Esophagus muscularis mucosa (tissue), 4 donors: ENCODE measurements around the gene MPC1. TPM values are rescaled to one million over a fixed set of nuclear protein-coding genes. Genes with fewer than 3 reads are reported as not detected.

Source experiments
- DNase-seq: peaks from one replicate; pipeline ENCODE4 v3.0.0-alpha.2; 2017; ENCODE audit errors: extremely low spot score
- H3K27ac ChIP-seq, 4 donors: fragments of 200-600 bp; sonication (generic); replicated peaks in 1 of 4; 1 replicate in 3 of 4; 2 replicates in 1 of 4; pipeline ENCODE4 v1.5.1; 2016 to 2019; ENCODE audit warnings: mild to moderate bottlenecking in 1 of 4
- H3K27me3 ChIP-seq, 4 donors: fragments of 200-600 bp; sonication (generic); one replicate each; pipeline versions ENCODE4 v1.5.1 to v1.6.0; 2016 to 2019
- H3K36me3 ChIP-seq, 4 donors: fragments of 200-600 bp; sonication (generic); one replicate each; pipeline ENCODE4 v1.5.1; 2016 to 2019
- H3K4me1 ChIP-seq, 4 donors: fragments of 200-600 bp; sonication (generic); one replicate each; pipeline ENCODE4 v1.5.1; 2016 to 2019
- H3K4me3 ChIP-seq, 4 donors: fragments of 200-600 bp; sonication (generic); 1 replicate in 2 of 4; 2 replicates in 2 of 4; pipeline ENCODE4 v1.5.1; 2016 to 2019; ENCODE audit warnings: mild to moderate bottlenecking in 4 of 4, moderate library complexity in 1 of 4
- H3K9me3 ChIP-seq, 4 donors: fragments of 200-600 bp; sonication (generic); 1 replicate in 3 of 4; 2 replicates in 1 of 4; pipeline ENCODE4 v1.5.1; 2016 to 2019
- CTCF ChIP-seq, 3 experiments: fragments of 200-600 bp in 2 of 3; fragments of 450-650 bp in 1 of 3; sonication (generic) in 2 of 3; IDR thresholded peaks; one replicate each; pipeline ENCODE4 v1.5.1; 2017 to 2019; ENCODE audit warnings: antibody characterized with exemption in 3 of 3, mild to moderate bottlenecking in 2 of 3, moderate library complexity in 1 of 3
- EP300 ChIP-seq: sonication (generic); formaldehyde crosslinking; IDR thresholded peaks from one replicate; pipeline ENCODE4 v1.6.1; 2017; ENCODE audit warnings: antibody characterized with exemption
- POLR2A ChIP-seq: fragments of 450-650 bp; IDR thresholded peaks from one replicate; pipeline ENCODE4 v1.6.1; 2017; ENCODE audit warnings: antibody characterized with exemption, moderate library complexity, mild to moderate bottlenecking, low read depth
- POLR2AphosphoS5 ChIP-seq, 2 donors: sonication (generic); formaldehyde crosslinking; IDR thresholded peaks; one replicate each; pipeline ENCODE4 v1.6.1; 2017; ENCODE audit warnings: antibody characterized with exemption in 2 of 2
- WGBS: methylation state at CpG from one replicate; pipeline ENCODE4 v1.1.5; 2018; 5-methylcytosine and 5-hydroxymethylcytosine counted together
- intact Hi-C: fragments of 100-400 bp; cut with DNase I; formaldehyde crosslinking; loops from one replicate; pipeline ENCODE4 v1.15.1; 2023
- total RNA-seq, 4 donors: library from RNA; depleted of rRNA; stranded (reverse); fragments of >200 nt; gene quantifications; one replicate each; pipeline versions ENCODE4 v1.1.0 to v1.2.1, GENCODE V29; 2016

The MPC1 gene
- total RNA-seq, 4 donors from 2014 or later: 54.7 to 68.1 (median 63.1) TPM

GRCh38 chr6:166354143-166354542 is 28.6 kb downstream of the MPC1 start:
- DNase-seq: no peak
- Histone ChIP-seq H3K9me3 (peaks cover 0 to 8% (median 3%) of the 10 kb centered on the region in 4 donors), H3K4me3 (no peak overlapping the region), H3K4me1 (no peaks in the 10 kb centered on the region), H3K36me3 (no peaks in the 10 kb centered on the region), H3K27ac (no peak overlapping the region), H3K27me3 (peaks cover 0 to 10% (median 0%) of the 10 kb centered on the region in 4 donors)
- WGBS: 80% methylated on average over 4 of the region's 4 CpGs
- intact Hi-C loops: no loop called here
- TF ChIP-seq CTCF (IDR thresholded peaks at IDR 0.05): no peak
- TF ChIP-seq POLR2A: no peak
- TF ChIP-seq EP300: no peak
- TF ChIP-seq POLR2AphosphoS5 (IDR thresholded peaks at IDR 0.05): no peak

GRCh38 chr6:166353507-166353906 is 29.2 kb downstream of the MPC1 start:
- no peak for TF ChIP-seq CTCF (IDR thresholded peaks at IDR 0.05)
- TF ChIP-seq POLR2A: no peak
- TF ChIP-seq POLR2AphosphoS5 (IDR thresholded peaks at IDR 0.05): no peak
- TF ChIP-seq EP300: no peak
- no peak overlapping the region for H3K4me3 ChIP-seq
- intact Hi-C loops: no loop called here
- WGBS: 73% methylated on average over 1 of the region's 1 CpG
- H3K27me3 ChIP-seq: peaks cover 0 to 10% (median 0%) of the 10 kb centered on the region in 4 donors
- no peak for DNase-seq
- H3K27ac ChIP-seq: no peak overlapping the region
- H3K4me1 ChIP-seq: no peaks in the 10 kb centered on the region
- H3K36me3 ChIP-seq: no peaks in the 10 kb centered on the region
- peaks cover 0 to 8% (median 3%) of the 10 kb centered on the region in 4 donors for H3K9me3 ChIP-seq

GRCh38 chr6:166352923-166353322 is 29.8 kb downstream of the MPC1 start:
- peaks cover 0 to 10% (median 0%) of the 10 kb centered on the region in 4 donors for H3K27me3 ChIP-seq
- intact Hi-C loops: no loop called here
- no peaks in the 10 kb centered on the region for H3K36me3 ChIP-seq
- H3K9me3 ChIP-seq: peaks cover 0 to 8% (median 3%) of the 10 kb centered on the region in 4 donors
- no peak for DNase-seq
- TF ChIP-seq EP300: no peak
- no peak for TF ChIP-seq POLR2A
- TF ChIP-seq CTCF (IDR thresholded peaks at IDR 0.05): no peak
- no peak for TF ChIP-seq POLR2AphosphoS5 (IDR thresholded peaks at IDR 0.05)
- no peak overlapping the region for H3K4me3 ChIP-seq
- no peak overlapping the region for H3K27ac ChIP-seq
- no peaks in the 10 kb centered on the region for H3K4me1 ChIP-seq

- H3K4me1 ChIP-seq: no peaks in the 10 kb centered on the region
- no peaks in the 10 kb centered on the region for H3K36me3 ChIP-seq
- TF ChIP-seq POLR2A (no peak), POLR2AphosphoS5 (IDR thresholded peaks at IDR 0.05) (no peak), EP300 (no peak), CTCF (IDR thresholded peaks at IDR 0.05) (no peak)
- peaks cover 0 to 10% (median 0%) of the 10 kb centered on the region in 4 donors for H3K27me3 ChIP-seq
- DNase-seq: no peak
- H3K27ac ChIP-seq: no peak overlapping the region
- WGBS: 31% methylated on average over 4 of the region's 4 CpGs
- intact Hi-C loops: no loop called here
- H3K9me3 ChIP-seq: peaks cover 0 to 8% (median 3%) of the 10 kb centered on the region in 4 donors
- no peak overlapping the region for H3K4me3 ChIP-seq
These were observed 30.9 kb downstream of the MPC1 start for GRCh38 chr6:166351715-166352285.
